K562 (cell line): ENCODE results near the gene CAPN2. TPM values are rescaled to one million over a fixed set of nuclear protein-coding genes. Genes with fewer than 3 reads are reported as not detected.
A peak's percentile ranks its signal among the peaks of the same experiment; 100 is the strongest.

Experiments used
- ATAC-seq: fragments of 200-7000 bp; cut with Tn5 transposase; 3 replicates; pipeline ENCODE4 v1.9.1; 2020; ENCODE audit warnings: moderate library complexity
- BruUV-seq: library from RNA; stranded (reverse); fragments of 400-500 nt; replicated peaks from 2 replicates; lab custom pipeline; 2021; lab: Mats Ljungman, UMichigan
- CTCF ChIA-PET: fragments of 300-600 bp; formaldehyde crosslinking; extraction: SDS; loops from one replicate; lab custom pipeline; 2021; ENCODE audit warnings: low intra/inter-chr PET ratio; lab: Yijun Ruan, JAX
- POLR2A ChIA-PET: fragments of 300-600, 350-650 bp; sonication (Branson Sonifier 250); formaldehyde crosslinking; extraction: SDS; loops from one replicate; lab custom pipeline; 2021; ENCODE audit warnings: antibody characterized with exemption, inconsistent platforms; lab: Yijun Ruan, JAX
- DNase-seq, 4 experiments: peaks; one replicate each; pipeline versions ENCODE4 v3.0.0 to v3.0.0-alpha.2; 2011 to 2018; ENCODE audit warnings: low spot score in 3 of 4, mixed read lengths in 3 of 4; ENCODE audit errors: extremely low read depth in 1 of 4
- FAIRE-seq: peaks from 2 replicates; lab custom pipeline; 2011; peaks lifted over from hg19 to GRCh38; lab: Jason Lieb, UNC
- H2AFZ ChIP-seq: 2 replicates; pipeline ENCODE4 v1.6.0; 2011; ENCODE audit warnings: low read depth, low read length, control low read depth, inconsistent platforms
- H3K27ac ChIP-seq: fragments of 200-600 bp; 3 replicates; pipeline ENCODE4 v1.8.0; 2011; ENCODE audit warnings: low read depth, mild to moderate bottlenecking, control low read depth, inconsistent platforms, low read length, moderate library complexity, mixed read lengths; ENCODE audit errors: extremely low read depth
- H3K27me3 ChIP-seq, 2 experiments: fragments of 300-600 bp in 1 of 2; 2 replicates in 1 of 2; 3 replicates in 1 of 2; pipeline versions ENCODE4 v1.6.0 to v1.8.0; 2011; ENCODE audit warnings: inconsistent platforms in 2 of 2, low read length in 2 of 2, mild to moderate bottlenecking in 1 of 2, mixed read lengths in 1 of 2, moderate library complexity in 1 of 2; ENCODE audit not compliant: control insufficient read depth in 2 of 2, insufficient read depth in 2 of 2
- H3K36me3 ChIP-seq: fragments of 300-600 bp; 3 replicates; pipeline ENCODE4 v1.8.0; 2011; ENCODE audit warnings: mild to moderate bottlenecking, low read length, inconsistent platforms; ENCODE audit not compliant: control insufficient read depth, insufficient read depth
- H3K4me1 ChIP-seq, 2 experiments: fragments of 200-600 bp in 1 of 2; replicated peaks in 1 of 2; 2 replicates in 1 of 2; 3 replicates in 1 of 2; pipeline versions ENCODE4 v1.5.1 to v1.8.0; 2011; ENCODE audit warnings: inconsistent platforms in 2 of 2, low read length in 2 of 2, mild to moderate bottlenecking in 1 of 2, mixed read lengths in 1 of 2, moderate library complexity in 1 of 2; ENCODE audit not compliant: control insufficient read depth in 2 of 2, insufficient read depth in 2 of 2
- H3K4me2 ChIP-seq: 2 replicates; pipeline ENCODE4 v1.6.1; 2011; ENCODE audit warnings: low read length, control low read depth, inconsistent platforms, mixed read lengths; ENCODE audit not compliant: insufficient read depth
- H3K4me3 ChIP-seq: fragments of 200-600 bp; sonication (generic), shearing (Covaris generic); 2 replicates; pipeline ENCODE4 v1.5.1; 2016; ENCODE audit warnings: control low read depth, inconsistent platforms
- H3K79me2 ChIP-seq: fragments of 200-600 bp; 3 replicates; pipeline ENCODE4 v1.8.0; 2011; ENCODE audit warnings: low read length, inconsistent platforms; ENCODE audit not compliant: control insufficient read depth, insufficient read depth
- H3K9ac ChIP-seq, 2 experiments: 2 replicates each; pipeline versions ENCODE4 v1.6.0 to v1.6.1; 2011; ENCODE audit warnings: low read depth in 2 of 2, low read length in 2 of 2, control low read depth in 1 of 2, inconsistent platforms in 1 of 2, mild to moderate bottlenecking in 1 of 2, mixed read lengths in 1 of 2; ENCODE audit not compliant: insufficient read depth in 1 of 2
- H3K9me1 ChIP-seq: one replicate; pipeline ENCODE4 v1.6.0; 2011; ENCODE audit warnings: inconsistent platforms, mild to moderate bottlenecking, low read length, moderate library complexity; ENCODE audit not compliant: control insufficient read depth, insufficient read depth
- H3K9me3 ChIP-seq: replicated peaks from 2 replicates; pipeline ENCODE4 v1.5.1; 2011; ENCODE audit warnings: low read depth, low read length, inconsistent platforms; ENCODE audit not compliant: control insufficient read depth, insufficient read depth
- H4K20me1 ChIP-seq: replicated peaks from 2 replicates; pipeline ENCODE4 v1.6.1; 2011; ENCODE audit warnings: low read length, inconsistent platforms, mixed read lengths; ENCODE audit not compliant: control insufficient read depth, insufficient read depth
- BRD9 ChIP-seq: fragments of 450-650 bp; IDR thresholded peaks from 2 replicates; pipeline ENCODE4 v1.6.1; 2018; ENCODE audit warnings: low read depth; ENCODE audit not compliant: partially characterized antibody
- DPF2 ChIP-seq: fragments of 450-650 bp; IDR thresholded peaks from 2 replicates; pipeline ENCODE4 v1.6.1; 2016
- GTF2E2 ChIP-seq: fragments of 200-800 bp; sonication (Bioruptor generic); IDR thresholded peaks from 2 replicates; pipeline ENCODE4 v1.6.1; 2016; ENCODE audit warnings: missing genetic modification characterization, missing compliant biosample characterization
- JUND ChIP-seq, 2 experiments: IDR thresholded peaks; 2 replicates in 1 of 2; 3 replicates in 1 of 2; pipeline ENCODE4 v1.6.1; 2011; ENCODE audit warnings: borderline replicate concordance in 2 of 2, low read depth in 2 of 2, low read length in 2 of 2, improper control_type of control experiment in 1 of 2, missing biosample characterization in 1 of 2, missing genetic modification characterization in 1 of 2, missing genetic modification reagents in 1 of 2
- MTA2 ChIP-seq: fragments of 450-650 bp; IDR thresholded peaks from 2 replicates; pipeline ENCODE4 v1.6.1; 2016; ENCODE audit warnings: low read depth
- NCOA6 ChIP-seq: fragments of 450-650 bp; IDR thresholded peaks from 2 replicates; pipeline ENCODE4 v1.6.1; 2017; ENCODE audit warnings: mild to moderate bottlenecking
- SRSF3 ChIP-seq: fragments of 200-400 bp; formaldehyde crosslinking; IDR thresholded peaks from 2 replicates; pipeline ENCODE4 v1.6.1; 2016; ENCODE audit warnings: mild to moderate bottlenecking, low read length, moderate library complexity; ENCODE audit not compliant: insufficient read depth
- TSC22D4 ChIP-seq: fragments of 450-650 bp; IDR thresholded peaks from 2 replicates; pipeline ENCODE4 v1.6.1; 2016; ENCODE audit warnings: missing genetic modification characterization, missing biosample characterization, control low read depth
- WGBS: fragments of 100-300 bp; shearing (Covaris generic); methylation state at CpG from one replicate; pipeline ENCODE4 v1.1.6; 2016; ENCODE audit warnings: low coverage, mixed read lengths; ENCODE audit not compliant: insufficient coverage; ENCODE audit errors: missing lambda C conversion rate; 5-methylcytosine and 5-hydroxymethylcytosine counted together
- in situ Hi-C: fragments of 300-500 bp; cut with MboI; formaldehyde crosslinking; loops from 4 replicates; pipeline ENCODE4 v1.15.0; 2018; ENCODE audit warnings: inconsistent platforms, mixed read lengths
- intact Hi-C: fragments of 100-400 bp; cut with micrococcal nuclease; formaldehyde crosslinking; loops from 2 replicates; pipeline ENCODE4 v1.14.2; 2022
- polyA plus RNA-seq, 8 experiments: library from polyadenylated mRNA; depleted of rRNA in 4 of 8; stranded (reverse) in 5 of 8; unstranded in 3 of 8; fragments of >200 nt; fragmentation: Nextera tagmentation in 2 of 8; fragmentation: Illumina TruSeq in 1 of 8; extraction: Ambion mirVana in 2 of 8; extraction: Trizol in 1 of 8; gene quantifications; 2 replicates each; pipeline versions ENCODE4 v1.2.1 to v1.2.3, GENCODE V29; 2011 to 2014; ENCODE audit warnings: inconsistent platforms in 1 of 8, missing spikeins in 1 of 8
- total RNA-seq, 7 experiments: library from RNA; depleted of rRNA in 6 of 7; stranded (reverse); fragments of >200 nt in 6 of 7; fragmentation: Illumina TruSeq in 2 of 7; extraction: Trizol in 2 of 7; gene quantifications; 2 replicates each; pipeline versions ENCODE4 v1.2.1 to v1.2.3, GENCODE V29; 2011 to 2021; ENCODE audit warnings: low replicate concordance in 1 of 7
- TF ChIP-seq, protein P1 (sequence below): sonication (generic); formaldehyde crosslinking; IDR thresholded peaks from 2 replicates; pipeline ENCODE4 v1.8.1; 2023; ENCODE audit warnings: mild to moderate bottlenecking, missing genetic modification reagents

CAPN2 gene
- total and polyA plus RNA-seq, 9 of the 15 experiments (the other 6 are each of a cell fraction or from before 2014, with no cell fraction given): 24.6 to 157 (median 101) TPM

DNA sequence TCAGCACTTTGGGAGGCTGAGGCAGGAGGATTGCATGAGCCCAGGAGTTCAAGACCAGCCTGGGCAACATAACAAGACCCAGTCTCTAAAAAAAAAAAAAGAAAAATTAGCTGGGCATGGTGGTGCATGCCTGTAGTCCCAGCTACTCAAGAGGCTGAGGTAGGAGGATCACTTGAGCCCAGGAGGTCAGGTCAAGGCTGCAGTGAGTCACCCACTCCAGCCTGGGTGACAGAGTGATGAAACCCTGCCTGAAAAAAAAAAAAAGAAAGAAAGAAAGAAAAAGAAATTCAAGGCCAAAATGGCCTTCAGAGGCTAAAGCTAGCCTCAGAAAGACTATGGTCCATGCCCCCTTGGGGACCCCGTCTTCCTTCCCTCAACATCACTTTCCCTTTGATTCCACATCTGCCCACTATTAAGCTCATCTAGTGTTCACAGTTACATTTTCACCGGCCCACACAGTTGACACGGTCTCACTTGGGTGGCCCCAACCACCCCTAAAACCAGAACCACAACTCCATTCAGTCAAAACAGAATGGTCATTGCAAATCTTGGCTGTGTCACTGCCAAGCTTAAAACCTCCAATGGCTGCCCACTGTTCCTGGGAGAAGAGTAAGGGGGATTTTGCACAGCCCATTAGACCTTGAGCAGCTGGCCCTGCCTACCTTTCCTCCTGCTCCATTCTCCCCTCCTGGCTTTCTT lies 44.7 kb upstream of the CAPN2 start:
- H3K9me1 ChIP-seq: no peaks in the 10 kb centered on the region
- H3K4me1 ChIP-seq: no peaks in the 10 kb centered on the region
- H3K79me2 ChIP-seq: no peaks in the 10 kb centered on the region
- H3K9me3 ChIP-seq: no peaks in the 10 kb centered on the region
- no peak for DNase-seq
- ChIA-PET POLR2A (no interaction called here), CTCF (no interaction called here)
- peaks cover 4 to 45% of the 10 kb centered on the region in 2 experiments; a peak in 4 of 5 replicates for H3K27me3 ChIP-seq
- H4K20me1 ChIP-seq: no peaks in the 10 kb centered on the region
- in situ Hi-C loops (loop anchor here (10.0 to 25.0 kb wide), 2 partner anchors 113 to 880 kb away; no protein-coding TSS in a partner anchor), intact Hi-C loops (no loop called here)
- no peak overlapping the region for H3K4me2 ChIP-seq
- H3K4me3 ChIP-seq: no peak overlapping the region
- no peak overlapping the region for H2AFZ ChIP-seq
- no peak overlapping the region for H3K9ac ChIP-seq
- no peaks in the 10 kb centered on the region for H3K36me3 ChIP-seq
- FAIRE-seq: no peak
- BruUV-seq: no TSS peak
- 0% methylated on average over 3 of the region's 3 CpGs for WGBS
- no peak overlapping the region for H3K27ac ChIP-seq
- peak; percentile 39; the same call in 1 of the 3 replicates for ATAC-seq
- TF ChIP-seq JUND (IDR thresholded peaks at IDR 0.05; ENCODE audit: borderline replicate concordance, low read depth, low read length) (peak; percentile 37; the same call in 1 of the 2 replicates), JUND (tag; IDR thresholded peaks at IDR 0.05; ENCODE audit: borderline replicate concordance, low read depth, low read length) (no peak), TSC22D4 (tag) (no peak), DPF2 (0 out of 2 replicates have a peak, but pooled peaks have one; percentile 18), BRD9 (no peak), SRSF3 (no peak), GTF2E2 (no peak), NCOA6 (no peak), MTA2 (no peak)
- TF ChIP-seq, protein P1, sequence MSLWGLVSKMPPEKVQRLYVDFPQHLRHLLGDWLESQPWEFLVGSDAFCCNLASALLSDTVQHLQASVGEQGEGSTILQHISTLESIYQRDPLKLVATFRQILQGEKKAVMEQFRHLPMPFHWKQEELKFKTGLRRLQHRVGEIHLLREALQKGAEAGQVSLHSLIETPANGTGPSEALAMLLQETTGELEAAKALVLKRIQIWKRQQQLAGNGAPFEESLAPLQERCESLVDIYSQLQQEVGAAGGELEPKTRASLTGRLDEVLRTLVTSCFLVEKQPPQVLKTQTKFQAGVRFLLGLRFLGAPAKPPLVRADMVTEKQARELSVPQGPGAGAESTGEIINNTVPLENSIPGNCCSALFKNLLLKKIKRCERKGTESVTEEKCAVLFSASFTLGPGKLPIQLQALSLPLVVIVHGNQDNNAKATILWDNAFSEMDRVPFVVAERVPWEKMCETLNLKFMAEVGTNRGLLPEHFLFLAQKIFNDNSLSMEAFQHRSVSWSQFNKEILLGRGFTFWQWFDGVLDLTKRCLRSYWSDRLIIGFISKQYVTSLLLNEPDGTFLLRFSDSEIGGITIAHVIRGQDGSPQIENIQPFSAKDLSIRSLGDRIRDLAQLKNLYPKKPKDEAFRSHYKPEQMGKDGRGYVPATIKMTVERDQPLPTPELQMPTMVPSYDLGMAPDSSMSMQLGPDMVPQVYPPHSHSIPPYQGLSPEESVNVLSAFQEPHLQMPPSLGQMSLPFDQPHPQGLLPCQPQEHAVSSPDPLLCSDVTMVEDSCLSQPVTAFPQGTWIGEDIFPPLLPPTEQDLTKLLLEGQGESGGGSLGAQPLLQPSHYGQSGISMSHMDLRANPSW (CRISPR knock-in tag): no peak
